Neural cell (in vitro differentiated cells): ENCODE measurements around the gene SOBP. TPM values are rescaled to one million over a fixed set of nuclear protein-coding genes. Genes with fewer than 3 reads are reported as not detected.

Experiments used
- H2AFZ ChIP-seq: fragments of 200-600, 300-800 bp; sonication (generic), shearing (Covaris generic); 2 replicates; pipeline ENCODE4 v1.6.0; 2014; ENCODE audit warnings: low read depth, mild to moderate bottlenecking, antibody characterized with exemption, low read length, moderate library complexity
- H3F3A ChIP-seq: fragments of 200-600 bp; shearing (Covaris generic); 2 replicates; pipeline ENCODE4 v1.6.1; 2016; ENCODE audit warnings: mild to moderate bottlenecking, moderate library complexity, mixed read lengths, antibody characterized with exemption, low read length; ENCODE audit not compliant: insufficient read depth, poor library complexity, severe bottlenecking
- H3K27ac ChIP-seq: fragments of 200-600, 300-800 bp; sonication (generic), shearing (Covaris generic); 2 replicates; pipeline ENCODE4 v1.5.1; 2014; ENCODE audit warnings: mild to moderate bottlenecking, low read length, moderate library complexity
- H3K27me3 ChIP-seq: fragments of 300-800, 200-600 bp; sonication (generic), shearing (Covaris generic); 2 replicates; pipeline ENCODE4 v1.6.0; 2014; ENCODE audit warnings: mild to moderate bottlenecking, low read depth, low read length, moderate library complexity; ENCODE audit not compliant: insufficient read depth
- H3K36me3 ChIP-seq: fragments of 300-800, 200-600 bp; sonication (generic), shearing (Covaris generic); 2 replicates; pipeline ENCODE4 v1.5.1; 2014; ENCODE audit warnings: mild to moderate bottlenecking, antibody characterized with exemption, low read length, moderate library complexity; ENCODE audit not compliant: insufficient read depth
- H3K4me2 ChIP-seq: fragments of 300-800, 200-600 bp; sonication (generic), shearing (Covaris generic); 2 replicates; pipeline ENCODE4 v1.6.0; 2014; ENCODE audit warnings: mild to moderate bottlenecking, low read length
- H3K4me3 ChIP-seq: fragments of 300-800, 200-600 bp; sonication (generic), shearing (Covaris generic); 2 replicates; pipeline ENCODE4 v1.5.1; 2014; ENCODE audit warnings: mild to moderate bottlenecking, low read length, moderate library complexity
- H3K79me2 ChIP-seq: fragments of 200-600 bp; shearing (Covaris generic); replicated peaks from 2 replicates; pipeline ENCODE4 v1.6.0; 2014; ENCODE audit warnings: mild to moderate bottlenecking, low read length, moderate library complexity; ENCODE audit not compliant: insufficient read depth
- H3K9ac ChIP-seq: fragments of 300-800, 200-600 bp; sonication (generic), shearing (Covaris generic); 2 replicates; pipeline ENCODE4 v1.6.1; 2016; ENCODE audit warnings: mild to moderate bottlenecking, low read length, mixed read lengths
- H3K9me2 ChIP-seq: fragments of 200-600 bp; shearing (Covaris generic); 2 replicates; pipeline ENCODE4 v1.6.1; 2016; ENCODE audit warnings: mild to moderate bottlenecking, low read length, mixed read lengths; ENCODE audit not compliant: insufficient read depth
- H3K9me3 ChIP-seq: fragments of 200-600, 300-800 bp; sonication (generic), shearing (Covaris generic); 2 replicates; pipeline ENCODE4 v1.6.1; 2016; ENCODE audit warnings: mild to moderate bottlenecking, mixed run types, low read length, moderate library complexity, mixed read lengths
- H4K20me1 ChIP-seq: fragments of 200-600 bp; shearing (Covaris generic); 2 replicates; pipeline ENCODE4 v1.6.1; 2016; ENCODE audit warnings: mild to moderate bottlenecking, mixed run types; ENCODE audit not compliant: insufficient read depth
- EP300 ChIP-seq: fragments of 450-650 bp; conservative IDR thresholded peaks from 2 replicates; pipeline ENCODE4 v1.6.1; 2014; ENCODE audit warnings: antibody characterized with exemption, mild to moderate bottlenecking, moderate library complexity; ENCODE audit not compliant: poor library complexity, severe bottlenecking
- EZH2 ChIP-seq: fragments of 200-600, 300-800 bp; shearing (Covaris generic), sonication (generic); IDR thresholded peaks from 2 replicates; pipeline ENCODE4 v1.6.1; 2014; ENCODE audit warnings: antibody characterized with exemption, low read length, borderline replicate concordance, mild to moderate bottlenecking; ENCODE audit not compliant: insufficient read depth, poor library complexity, severe bottlenecking
- MXI1 ChIP-seq: fragments of 450-650 bp; conservative IDR thresholded peaks from 2 replicates; pipeline ENCODE4 v1.6.1; 2014; ENCODE audit warnings: antibody characterized with exemption, mild to moderate bottlenecking; ENCODE audit not compliant: poor library complexity, severe bottlenecking
- POLR2AphosphoS5 ChIP-seq: IDR thresholded peaks from 2 replicates; pipeline ENCODE4 v1.6.1; 2012
- RAD21 ChIP-seq: fragments of 450-650 bp; conservative IDR thresholded peaks from 2 replicates; pipeline ENCODE4 v1.6.1; 2014; ENCODE audit warnings: antibody characterized with exemption, mild to moderate bottlenecking, moderate library complexity
- SMC3 ChIP-seq: fragments of 450-650 bp; conservative IDR thresholded peaks from 2 replicates; pipeline ENCODE4 v1.6.1; 2014; ENCODE audit warnings: antibody characterized with exemption, mild to moderate bottlenecking, moderate library complexity; ENCODE audit not compliant: poor library complexity
- TAF1 ChIP-seq: IDR thresholded peaks from 2 replicates; pipeline ENCODE4 v1.6.1; 2012; ENCODE audit warnings: low read depth
- polyA plus RNA-seq: library from polyadenylated mRNA; depleted of rRNA; stranded (reverse); fragments of >200 nt; gene quantifications from 2 replicates; pipeline ENCODE4 v1.2.3, GENCODE V29; 2014
- TF ChIP-seq, protein P1 (sequence below): fragments of 450-650 bp; IDR thresholded peaks from 2 replicates; pipeline ENCODE4 v1.5.1; 2014; ENCODE audit warnings: antibody characterized with exemption, mild to moderate bottlenecking, moderate library complexity; ENCODE audit not compliant: poor library complexity, severe bottlenecking
- TF ChIP-seq, protein P2 (sequence below): IDR thresholded peaks from 2 replicates; pipeline ENCODE4 v1.6.1; 2012; ENCODE audit warnings: borderline replicate concordance

SOBP gene
- polyA plus RNA-seq, 1 donor from 2014 or later = 16.4 TPM

DNA sequence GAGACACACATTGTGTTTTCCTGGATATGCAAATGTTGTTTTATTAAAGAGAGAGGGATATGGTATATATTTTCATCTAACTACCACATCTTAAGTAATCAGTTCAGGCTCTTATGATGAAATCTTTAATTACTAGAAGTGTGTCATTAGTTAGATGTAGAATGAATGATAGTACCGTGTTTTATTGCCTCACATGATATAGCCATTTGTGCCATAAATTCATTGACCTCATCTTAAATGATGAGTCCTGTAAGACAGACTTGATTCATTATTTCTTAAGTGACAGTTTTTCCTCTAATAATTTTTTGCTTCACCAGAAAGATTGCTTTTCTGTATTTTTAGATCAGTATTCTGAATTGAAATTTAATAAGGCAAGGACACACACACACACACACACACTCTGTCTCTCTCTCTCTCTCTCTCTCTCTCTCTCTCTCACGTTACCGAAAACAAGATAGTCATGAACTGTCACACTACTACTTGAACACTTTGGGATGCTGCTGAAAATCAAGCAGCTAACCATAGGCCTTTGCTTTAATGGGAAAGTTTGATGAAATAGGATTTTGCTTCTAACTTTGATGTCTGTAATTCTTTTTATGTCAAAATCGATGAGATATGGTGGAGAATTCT is 140.5 kb downstream of the SOBP start:
- no peaks in the 10 kb centered on the region for H3K9me3 ChIP-seq
- H3K36me3 ChIP-seq = peaks cover 3% of the 10 kb centered on the region
- H2AFZ ChIP-seq = no peak overlapping the region
- no peak overlapping the region for H3K9ac ChIP-seq
- TF ChIP-seq POLR2AphosphoS5 (no peak), EZH2 (no peak), SMC3 (no peak), EP300 (no peak), RAD21 (no peak), TAF1 (no peak), MXI1 (no peak)
- TF ChIP-seq, protein P1, sequence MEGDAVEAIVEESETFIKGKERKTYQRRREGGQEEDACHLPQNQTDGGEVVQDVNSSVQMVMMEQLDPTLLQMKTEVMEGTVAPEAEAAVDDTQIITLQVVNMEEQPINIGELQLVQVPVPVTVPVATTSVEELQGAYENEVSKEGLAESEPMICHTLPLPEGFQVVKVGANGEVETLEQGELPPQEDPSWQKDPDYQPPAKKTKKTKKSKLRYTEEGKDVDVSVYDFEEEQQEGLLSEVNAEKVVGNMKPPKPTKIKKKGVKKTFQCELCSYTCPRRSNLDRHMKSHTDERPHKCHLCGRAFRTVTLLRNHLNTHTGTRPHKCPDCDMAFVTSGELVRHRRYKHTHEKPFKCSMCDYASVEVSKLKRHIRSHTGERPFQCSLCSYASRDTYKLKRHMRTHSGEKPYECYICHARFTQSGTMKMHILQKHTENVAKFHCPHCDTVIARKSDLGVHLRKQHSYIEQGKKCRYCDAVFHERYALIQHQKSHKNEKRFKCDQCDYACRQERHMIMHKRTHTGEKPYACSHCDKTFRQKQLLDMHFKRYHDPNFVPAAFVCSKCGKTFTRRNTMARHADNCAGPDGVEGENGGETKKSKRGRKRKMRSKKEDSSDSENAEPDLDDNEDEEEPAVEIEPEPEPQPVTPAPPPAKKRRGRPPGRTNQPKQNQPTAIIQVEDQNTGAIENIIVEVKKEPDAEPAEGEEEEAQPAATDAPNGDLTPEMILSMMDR = no peak
- TF ChIP-seq, protein P2, sequence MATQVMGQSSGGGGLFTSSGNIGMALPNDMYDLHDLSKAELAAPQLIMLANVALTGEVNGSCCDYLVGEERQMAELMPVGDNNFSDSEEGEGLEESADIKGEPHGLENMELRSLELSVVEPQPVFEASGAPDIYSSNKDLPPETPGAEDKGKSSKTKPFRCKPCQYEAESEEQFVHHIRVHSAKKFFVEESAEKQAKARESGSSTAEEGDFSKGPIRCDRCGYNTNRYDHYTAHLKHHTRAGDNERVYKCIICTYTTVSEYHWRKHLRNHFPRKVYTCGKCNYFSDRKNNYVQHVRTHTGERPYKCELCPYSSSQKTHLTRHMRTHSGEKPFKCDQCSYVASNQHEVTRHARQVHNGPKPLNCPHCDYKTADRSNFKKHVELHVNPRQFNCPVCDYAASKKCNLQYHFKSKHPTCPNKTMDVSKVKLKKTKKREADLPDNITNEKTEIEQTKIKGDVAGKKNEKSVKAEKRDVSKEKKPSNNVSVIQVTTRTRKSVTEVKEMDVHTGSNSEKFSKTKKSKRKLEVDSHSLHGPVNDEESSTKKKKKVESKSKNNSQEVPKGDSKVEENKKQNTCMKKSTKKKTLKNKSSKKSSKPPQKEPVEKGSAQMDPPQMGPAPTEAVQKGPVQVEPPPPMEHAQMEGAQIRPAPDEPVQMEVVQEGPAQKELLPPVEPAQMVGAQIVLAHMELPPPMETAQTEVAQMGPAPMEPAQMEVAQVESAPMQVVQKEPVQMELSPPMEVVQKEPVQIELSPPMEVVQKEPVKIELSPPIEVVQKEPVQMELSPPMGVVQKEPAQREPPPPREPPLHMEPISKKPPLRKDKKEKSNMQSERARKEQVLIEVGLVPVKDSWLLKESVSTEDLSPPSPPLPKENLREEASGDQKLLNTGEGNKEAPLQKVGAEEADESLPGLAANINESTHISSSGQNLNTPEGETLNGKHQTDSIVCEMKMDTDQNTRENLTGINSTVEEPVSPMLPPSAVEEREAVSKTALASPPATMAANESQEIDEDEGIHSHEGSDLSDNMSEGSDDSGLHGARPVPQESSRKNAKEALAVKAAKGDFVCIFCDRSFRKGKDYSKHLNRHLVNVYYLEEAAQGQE = no peak
- H3K4me3 ChIP-seq = no peak overlapping the region
- H3K9me2 ChIP-seq = no peaks in the 10 kb centered on the region
- H3K27ac ChIP-seq = no peak overlapping the region
- no peaks in the 10 kb centered on the region for H3F3A ChIP-seq
- H3K79me2 ChIP-seq = no peaks in the 10 kb centered on the region
- no peaks in the 10 kb centered on the region for H4K20me1 ChIP-seq
- H3K27me3 ChIP-seq = no peaks in the 10 kb centered on the region
- no peak overlapping the region for H3K4me2 ChIP-seq

DNA sequence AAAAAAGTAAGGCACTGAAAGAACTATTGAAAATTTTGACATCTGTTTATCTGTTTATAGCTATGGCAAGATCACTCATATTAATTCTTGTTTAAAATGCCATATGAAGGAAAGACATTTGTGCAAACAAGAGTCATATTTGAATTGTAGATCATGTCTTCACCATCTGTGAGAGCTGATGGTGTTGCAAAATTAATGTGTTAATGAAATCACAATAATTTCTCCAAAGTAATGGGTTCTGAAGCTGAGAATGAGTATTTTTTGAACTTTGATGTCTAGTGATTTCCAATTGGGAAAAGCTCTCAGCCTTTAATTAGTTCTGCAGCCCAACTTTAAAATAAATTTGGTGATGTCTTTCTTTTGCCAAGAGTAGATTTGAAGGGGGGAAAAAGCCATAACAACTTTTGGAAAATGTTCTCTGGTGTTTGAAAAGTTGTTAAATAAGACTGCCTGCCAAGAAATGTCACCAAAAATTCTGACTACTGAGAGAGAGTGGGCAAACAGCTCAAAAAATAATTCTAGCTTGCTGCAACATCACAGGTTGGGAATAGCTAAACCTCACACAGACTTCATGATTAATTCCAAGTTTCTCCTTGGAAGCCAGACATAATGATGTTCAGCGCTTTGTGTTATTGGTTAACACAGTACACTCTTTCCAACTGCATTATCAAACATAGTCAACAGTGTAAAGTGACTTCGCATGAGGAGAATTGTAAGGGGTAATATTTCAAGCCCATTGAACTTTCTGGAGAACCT is 142.6 kb downstream of the SOBP start:
- TF ChIP-seq, protein P2 = no peak
- TF ChIP-seq EP300 (no peak), POLR2AphosphoS5 (no peak), RAD21 (no peak), SMC3 (no peak), EZH2 (no peak), TAF1 (no peak), MXI1 (no peak)
- TF ChIP-seq, protein P1 = no peak
- Histone ChIP-seq H3K4me2 (no peak overlapping the region), H3K27ac (no peak overlapping the region), H3K27me3 (no peaks in the 10 kb centered on the region), H3F3A (no peaks in the 10 kb centered on the region), H3K36me3 (peaks cover 6% of the 10 kb centered on the region), H3K9me3 (no peaks in the 10 kb centered on the region), H3K4me3 (no peak overlapping the region), H3K9ac (no peak overlapping the region), H3K79me2 (no peaks in the 10 kb centered on the region), H3K9me2 (no peaks in the 10 kb centered on the region), H2AFZ (no peak overlapping the region), H4K20me1 (no peaks in the 10 kb centered on the region)
